Activated B cell treated with CpG ODN at 0.5 μM for 24 hours (primary cell): ENCODE measurements around the gene DNAJC1. TPM values are rescaled to one million over a fixed set of nuclear protein-coding genes. Genes with fewer than 3 reads are reported as not detected.

Source experiments
- ATAC-seq: fragments of 200-7000 bp; cut with Tn5 transposase; one replicate; pipeline ENCODE4 v1.10.0; 2021; ENCODE audit warnings: low read depth, mild to moderate bottlenecking, moderate library complexity
- CTCF ChIA-PET: fragments of 350-600 bp; sonication (Branson Sonifier 250); formaldehyde crosslinking; loops from one replicate; lab custom pipeline; 2021; ENCODE audit warnings: antibody characterized with exemption; lab: Charles Lee
- POLR2A ChIA-PET: fragments of 350-600 bp; sonication (Branson Sonifier 250); formaldehyde crosslinking; loops from one replicate; lab custom pipeline; 2021; ENCODE audit warnings: antibody characterized with exemption; lab: Charles Lee
- DNase-seq: peaks from one replicate; pipeline ENCODE4 v3.0.0; 2022
- H3K27ac Mint-ChIP-seq: one replicate; pipeline ENCODE4 v1.8.0; 2020; ENCODE audit warnings: mixed read lengths
- H3K27me3 Mint-ChIP-seq: one replicate; pipeline ENCODE4 v1.8.0; 2021; ENCODE audit warnings: mixed read lengths
- H3K36me3 Mint-ChIP-seq: one replicate; pipeline ENCODE4 v1.8.0; 2021; ENCODE audit warnings: low read depth, mixed read lengths
- H3K4me1 Mint-ChIP-seq: one replicate; pipeline ENCODE4 v1.8.0; 2021; ENCODE audit warnings: mixed read lengths
- H3K4me3 Mint-ChIP-seq: one replicate; pipeline ENCODE4 v1.8.0; 2020; ENCODE audit warnings: mild to moderate bottlenecking, mixed read lengths
- H3K9me3 Mint-ChIP-seq: one replicate; pipeline ENCODE4 v1.8.0; 2020; ENCODE audit warnings: mixed read lengths
- CTCF ChIP-seq: fragments of 200-600 bp; IDR thresholded peaks from one replicate; pipeline ENCODE4 v1.8.0; 2022; ENCODE audit warnings: antibody characterized with exemption, mild to moderate bottlenecking
- intact Hi-C: fragments of 100-400 bp; cut with micrococcal nuclease; formaldehyde crosslinking; loops from one replicate; pipeline ENCODE4 v1.15.1; 2024
- total RNA-seq: library from RNA; stranded (reverse); gene quantifications from 2 replicates; pipeline ENCODE4 v1.2.3, GENCODE V29; 2022

The DNAJC1 gene
- total RNA-seq, 1 donor from 2014 or later, result 10.9 TPM

GRCh38 chr10:21981118-21981517, 22.4 kb downstream of the DNAJC1 start:
- no peak for TF ChIP-seq CTCF
- POLR2A ChIA-PET, result no interaction called here
- no peaks in the 10 kb centered on the region for H3K27me3 Mint-ChIP-seq
- no peak overlapping the region for H3K4me3 Mint-ChIP-seq
- no peak overlapping the region for H3K27ac Mint-ChIP-seq
- CTCF ChIA-PET, result interaction anchor here (0.6 kb wide), 1 partner anchor 123 kb away, joined by 3 read pairs; no protein-coding TSS in a partner anchor
- intact Hi-C loops, result no loop called here
- H3K4me1 Mint-ChIP-seq, result peaks cover 1% of the 10 kb centered on the region
- peaks cover under 1% of the 10 kb centered on the region for H3K9me3 Mint-ChIP-seq
- peaks cover under 1% of the 10 kb centered on the region for H3K36me3 Mint-ChIP-seq
- ATAC-seq, result no peak
- DNase-seq, result no peak

- no peak for DNase-seq
- TF ChIP-seq CTCF, result no peak
- Mint-ChIP-seq H3K4me3 (no peak overlapping the region), H3K4me1 (peaks cover 1% of the 10 kb centered on the region), H3K9me3 (no peaks in the 10 kb centered on the region), H3K36me3 (no peaks in the 10 kb centered on the region), H3K27ac (no peak overlapping the region), H3K27me3 (no peaks in the 10 kb centered on the region)
- CTCF ChIA-PET, result interaction anchor here (0.6 kb wide), 1 partner anchor 123 kb away, joined by 3 read pairs; no protein-coding TSS in a partner anchor
- POLR2A ChIA-PET, result no interaction called here
- ATAC-seq, result no peak
- intact Hi-C loops, result no loop called here
These were observed 22.8 kb downstream of the DNAJC1 start for GRCh38 chr10:21980691-21981090.

GRCh38 chr10:21978191-21978862, 25.2 kb downstream of the DNAJC1 start:
- Mint-ChIP-seq H3K27ac (no peak overlapping the region), H3K9me3 (no peaks in the 10 kb centered on the region), H3K4me1 (peaks cover 1% of the 10 kb centered on the region), H3K4me3 (no peak overlapping the region), H3K36me3 (no peaks in the 10 kb centered on the region), H3K27me3 (no peaks in the 10 kb centered on the region)
- intact Hi-C loops, result no loop called here
- ATAC-seq, result no peak
- POLR2A ChIA-PET, result no interaction called here
- no peak for DNase-seq
- TF ChIP-seq CTCF, result no peak
- CTCF ChIA-PET, result interaction anchor here (0.6 to 0.7 kb wide), 2 partner anchors 33 to 500 kb away, joined by 3 to 4 read pairs; no protein-coding TSS in a partner anchor

- ATAC-seq, result no peak
- ChIA-PET POLR2A (no interaction called here), CTCF (no interaction called here)
- Mint-ChIP-seq H3K27ac (no peak overlapping the region), H3K36me3 (no peaks in the 10 kb centered on the region), H3K4me1 (peaks cover 5% of the 10 kb centered on the region), H3K4me3 (no peak overlapping the region), H3K9me3 (no peaks in the 10 kb centered on the region), H3K27me3 (no peaks in the 10 kb centered on the region)
- TF ChIP-seq CTCF, result no peak
- DNase-seq, result no peak
- intact Hi-C loops, result no loop called here
These were observed 26.8 kb downstream of the DNAJC1 start for GRCh38 chr10:21976739-21977138.

- Mint-ChIP-seq H3K27me3 (no peaks in the 10 kb centered on the region), H3K9me3 (no peaks in the 10 kb centered on the region), H3K27ac (no peak overlapping the region), H3K36me3 (no peaks in the 10 kb centered on the region), H3K4me3 (no peak overlapping the region), H3K4me1 (peaks cover 5% of the 10 kb centered on the region)
- POLR2A ChIA-PET, result no interaction called here
- intact Hi-C loops, result no loop called here
- CTCF ChIA-PET, result no interaction called here
- no peak for TF ChIP-seq CTCF
- ATAC-seq, result no peak
- DNase-seq, result no peak
These were observed 27.2 kb downstream of the DNAJC1 start for GRCh38 chr10:21976280-21976679.
